ENCODE results near the gene MTA1. TPM values are rescaled to one million over a fixed set of nuclear protein-coding genes. Genes with fewer than 3 reads are reported as not detected.

MTA1 gene
- total and polyA plus RNA-seq, 10 of the 15 experiments (the other 5 are each of a cell fraction or from before 2014, with no cell fraction given), result 0.14 to 162 (median 30.6) TPM

DNA sequence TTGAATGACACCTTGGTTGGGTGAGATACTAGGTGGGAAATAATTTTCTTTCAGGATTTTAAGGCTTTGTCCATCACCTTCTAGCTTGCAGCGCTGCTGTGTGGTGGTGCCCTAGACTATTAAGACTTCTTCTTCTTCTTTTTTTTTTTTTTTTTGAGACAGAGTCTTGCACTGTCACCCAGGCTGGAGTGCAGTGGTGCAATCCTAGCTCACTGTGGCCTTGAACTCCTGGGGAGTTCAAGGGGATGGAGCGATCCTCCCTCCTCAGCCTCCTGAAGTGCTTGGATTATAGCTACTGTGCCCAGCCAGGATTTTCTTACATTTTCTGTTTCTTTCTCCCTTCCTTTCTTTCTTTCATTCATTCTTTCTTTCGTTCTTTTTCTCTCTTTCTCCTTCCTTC is 10.3 kb upstream of the MTA1 start:
- peaks cover 7 to 10% of the 10 kb centered on the region in 2 experiments; a peak in 3 of 4 replicates for H3K27me3 ChIP-seq (replicated peaks in 1 of 2; ENCODE audit: control insufficient read depth in 2 of 2, insufficient read depth in 2 of 2, low read length in 1 of 2)
- in situ Hi-C loops (cut with MboI), result no loop called here
- ATAC-seq (no peak), DNase-seq (ENCODE audit: low read depth, low spot score) (no peak), FAIRE-seq (no peak)
- BruUV-seq (replicated peaks), result no TSS peak
- H3K9ac ChIP-seq (ENCODE audit: control insufficient read depth, insufficient read depth, low read length), result no peak overlapping the region
- H4K20me1 ChIP-seq (ENCODE audit: control insufficient read depth, insufficient read depth), result no peaks in the 10 kb centered on the region
- RAD21 ChIA-PET (ENCODE audit: unreplicated experiment), result interaction anchor here (0.7 kb wide), 1 partner anchor 67 kb away, joined by 4 read pairs; no protein-coding TSS in a partner anchor
- no peak overlapping the region for H3K4me3 ChIP-seq
- no peak for TF ChIP-seq RAD21 (IDR thresholded peaks at IDR 0.05; ENCODE audit: insufficient read depth, low read depth, low read length)
- no peak for TF ChIP-seq EED (IDR thresholded peaks at IDR 0.05; ENCODE audit: low read depth)
- no peak for TF ChIP-seq ZNF274 (IDR thresholded peaks at IDR 0.05; ENCODE audit: insufficient read depth, insufficient read length)
- TF ChIP-seq, protein P1, sequence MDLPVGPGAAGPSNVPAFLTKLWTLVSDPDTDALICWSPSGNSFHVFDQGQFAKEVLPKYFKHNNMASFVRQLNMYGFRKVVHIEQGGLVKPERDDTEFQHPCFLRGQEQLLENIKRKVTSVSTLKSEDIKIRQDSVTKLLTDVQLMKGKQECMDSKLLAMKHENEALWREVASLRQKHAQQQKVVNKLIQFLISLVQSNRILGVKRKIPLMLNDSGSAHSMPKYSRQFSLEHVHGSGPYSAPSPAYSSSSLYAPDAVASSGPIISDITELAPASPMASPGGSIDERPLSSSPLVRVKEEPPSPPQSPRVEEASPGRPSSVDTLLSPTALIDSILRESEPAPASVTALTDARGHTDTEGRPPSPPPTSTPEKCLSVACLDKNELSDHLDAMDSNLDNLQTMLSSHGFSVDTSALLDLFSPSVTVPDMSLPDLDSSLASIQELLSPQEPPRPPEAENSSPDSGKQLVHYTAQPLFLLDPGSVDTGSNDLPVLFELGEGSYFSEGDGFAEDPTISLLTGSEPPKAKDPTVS (IDR thresholded peaks at IDR 0.05; ENCODE audit: low read depth, low read length), result no peak
- TF ChIP-seq GATAD2B (conservative IDR thresholded peaks at IDR 0.05; ENCODE audit: low read depth), result no peak
- TF ChIP-seq BHLHE40 (IDR thresholded peaks at IDR 0.05; ENCODE audit: borderline replicate concordance in 1 of 2, low read depth in 2 of 2, low read length in 1 of 2), result no peak
- no peak for TF ChIP-seq CREM (IDR thresholded peaks at IDR 0.05; ENCODE audit: low read depth)
- TF ChIP-seq SPI1 (IDR thresholded peaks at IDR 0.05; ENCODE audit: borderline replicate concordance, insufficient read depth, low read depth, low read length), result no peak
- no peak for TF ChIP-seq ATF7 (IDR thresholded peaks at IDR 0.05; ENCODE audit: low read depth)
- TF ChIP-seq, protein P2, sequence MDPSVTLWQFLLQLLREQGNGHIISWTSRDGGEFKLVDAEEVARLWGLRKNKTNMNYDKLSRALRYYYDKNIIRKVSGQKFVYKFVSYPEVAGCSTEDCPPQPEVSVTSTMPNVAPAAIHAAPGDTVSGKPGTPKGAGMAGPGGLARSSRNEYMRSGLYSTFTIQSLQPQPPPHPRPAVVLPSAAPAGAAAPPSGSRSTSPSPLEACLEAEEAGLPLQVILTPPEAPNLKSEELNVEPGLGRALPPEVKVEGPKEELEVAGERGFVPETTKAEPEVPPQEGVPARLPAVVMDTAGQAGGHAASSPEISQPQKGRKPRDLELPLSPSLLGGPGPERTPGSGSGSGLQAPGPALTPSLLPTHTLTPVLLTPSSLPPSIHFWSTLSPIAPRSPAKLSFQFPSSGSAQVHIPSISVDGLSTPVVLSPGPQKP (IDR thresholded peaks at IDR 0.05; ENCODE audit: low read depth, low read length), result no peak
- no peak for TF ChIP-seq HDGF (IDR thresholded peaks at IDR 0.05)
- SMC1A ChIA-PET (ENCODE audit: uncharacterized antibody, unreplicated experiment), result no interaction called here
- POLR2A ChIA-PET, result no interaction called here
- 77% methylated on average over 3 of the region's 3 CpGs for WGBS (ENCODE audit: insufficient coverage, insufficient replicate concordance, low lambda C conversion rate, missing lambda C conversion rate)
- H3K79me2 ChIP-seq (ENCODE audit: control insufficient read depth, insufficient read depth, low read length), result no peaks in the 10 kb centered on the region
- H3K9me3 ChIP-seq (replicated peaks; ENCODE audit: control insufficient read depth, insufficient read depth, low read length), result no peaks in the 10 kb centered on the region
- peaks cover 3% of the 10 kb centered on the region; the same call in 1 of the 2 replicates for H3K4me1 ChIP-seq (ENCODE audit: control insufficient read depth, insufficient read depth, low read length)
- no peak overlapping the region for H2AFZ ChIP-seq (ENCODE audit: control insufficient read depth, low read depth, low read length)
- intact Hi-C loops (cut with micrococcal nuclease; ENCODE audit: unreplicated experiment), result no loop called here
- CTCF ChIA-PET, result interaction anchor here (1.7 kb wide), 1 partner anchor 71 kb away, joined by 4 read pairs; no protein-coding TSS in a partner anchor
- H3K36me3 ChIP-seq (ENCODE audit: control insufficient read depth in 2 of 2, insufficient read depth in 2 of 2, low read length in 1 of 2), result no peaks in the 10 kb centered on the region
- no peak overlapping the region for H3K4me2 ChIP-seq (ENCODE audit: control insufficient read depth, insufficient read depth)
- H3K27ac ChIP-seq (ENCODE audit: control insufficient read depth, insufficient read depth), result no peak overlapping the region
